GM21447 (cell line): ENCODE results near the gene RALGPS1.

Source experiments
- ATAC-seq: cut with Tn5 transposase; IDR thresholded peaks from one replicate; pipeline ENCODE4 v1.9.1; 2021; ENCODE audit not compliant: unreplicated experiment

RALGPS1 gene

DNA sequence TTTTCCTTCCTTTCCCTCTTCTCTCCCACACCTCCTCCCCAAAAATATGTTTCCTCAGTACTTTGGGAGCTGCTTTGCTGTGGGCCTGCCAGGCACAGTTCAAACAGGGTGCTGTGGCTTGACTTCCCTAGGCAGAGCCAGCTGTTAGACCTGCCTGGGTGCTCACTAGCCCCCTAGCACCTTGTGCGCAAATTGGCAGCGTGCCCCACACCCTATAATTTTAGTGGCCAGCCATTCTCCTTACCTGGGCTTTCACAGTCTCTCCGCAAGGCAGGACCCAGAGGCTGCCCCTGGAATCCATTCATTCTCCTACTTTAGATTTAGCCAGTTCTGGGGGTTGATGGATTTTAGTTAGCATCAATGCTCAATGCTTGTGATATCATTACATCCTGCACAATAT, 135.6 kb downstream of the RALGPS1 start:
- no peak for ATAC-seq

DNA sequence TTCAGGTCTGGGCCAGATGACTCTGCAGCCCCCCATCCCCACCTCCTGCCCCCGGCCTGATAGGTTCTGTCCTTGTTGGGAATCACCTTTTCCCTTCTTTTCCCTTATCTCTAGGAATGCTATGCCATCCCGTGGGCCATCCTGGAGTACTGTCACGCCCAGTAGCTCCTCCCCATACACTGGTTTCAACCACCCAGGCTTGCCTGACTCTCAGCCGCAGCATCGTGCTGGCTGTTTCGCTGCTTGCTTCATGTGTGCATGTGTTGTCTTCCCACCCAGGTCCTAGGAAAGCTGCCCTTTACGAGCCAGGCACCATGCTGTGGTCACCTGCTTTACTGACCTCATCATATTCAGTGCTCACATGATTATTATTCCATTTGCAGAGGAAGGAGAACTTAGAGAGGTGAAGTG, 136.0 kb downstream of the RALGPS1 start:
- no peak for ATAC-seq

DNA sequence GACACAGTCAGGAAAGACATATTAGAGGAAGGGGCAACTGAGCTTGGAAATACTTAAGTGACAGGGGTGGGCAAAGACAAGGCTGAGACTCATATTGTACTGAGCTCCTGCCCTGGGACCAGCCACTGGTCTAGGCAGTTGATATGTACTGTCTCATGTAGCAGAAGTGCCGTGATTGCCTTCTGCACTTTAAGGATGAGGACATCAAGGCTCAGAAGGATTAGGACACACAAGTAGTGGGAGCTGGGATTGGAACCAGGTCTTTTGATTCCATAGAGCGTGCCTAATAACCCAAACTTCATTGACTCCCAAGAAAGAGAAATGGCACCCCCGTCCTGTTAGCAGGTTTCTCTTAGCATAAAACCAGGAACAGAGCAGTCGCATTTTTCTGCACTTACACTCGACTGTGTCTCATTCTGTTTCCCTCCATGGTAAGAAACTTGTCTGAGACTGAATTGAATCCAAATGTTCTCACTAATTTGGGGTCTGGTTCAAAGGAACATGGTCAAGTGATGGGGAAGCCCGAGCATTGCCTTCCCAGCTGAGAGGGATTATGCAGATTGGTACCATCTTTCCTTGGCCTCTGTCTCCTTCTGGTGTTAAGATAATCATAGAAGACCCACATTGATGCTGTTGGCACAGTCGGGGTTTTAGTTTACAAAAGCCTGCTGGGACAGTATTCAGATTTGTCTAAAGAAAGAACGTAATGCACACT, 137.5 kb downstream of the RALGPS1 start:
- no peak for ATAC-seq

DNA sequence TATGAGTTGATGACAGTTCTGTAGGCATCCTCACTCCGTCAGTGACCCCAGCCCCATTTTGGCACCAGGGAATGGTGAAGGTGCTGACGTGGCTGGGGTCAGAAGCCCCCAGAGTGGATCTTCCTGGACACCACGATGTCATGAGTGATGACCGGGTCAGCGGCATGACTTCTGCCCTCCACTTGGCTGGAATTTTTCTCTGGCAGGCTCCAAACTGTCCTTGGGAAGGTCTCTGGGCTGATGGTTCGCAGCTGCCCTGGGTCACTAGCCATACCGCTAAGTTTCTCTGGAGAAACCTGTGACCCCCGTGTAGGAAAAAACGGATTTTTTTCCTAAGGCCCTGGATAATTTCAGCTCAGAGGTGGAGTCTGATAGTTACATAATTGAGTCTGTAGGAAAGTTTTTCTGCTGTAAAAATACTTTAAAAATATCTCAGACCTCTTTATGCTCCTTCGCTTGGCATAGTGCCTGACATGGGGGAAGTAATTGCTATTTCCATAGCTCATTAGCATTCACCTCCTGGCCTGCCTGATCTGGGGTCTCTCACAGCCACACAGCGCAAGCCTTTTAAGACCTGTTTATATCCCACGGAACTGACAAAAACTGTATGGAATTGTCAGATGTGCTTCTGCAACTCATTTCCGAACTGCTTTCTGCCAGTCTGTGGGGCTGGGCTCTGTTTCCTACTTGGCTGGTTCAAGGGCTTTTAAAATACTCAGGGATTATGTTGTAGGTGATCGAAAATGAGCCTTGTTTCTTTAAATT, 138.7 kb downstream of the RALGPS1 start:
- no peak for ATAC-seq

DNA sequence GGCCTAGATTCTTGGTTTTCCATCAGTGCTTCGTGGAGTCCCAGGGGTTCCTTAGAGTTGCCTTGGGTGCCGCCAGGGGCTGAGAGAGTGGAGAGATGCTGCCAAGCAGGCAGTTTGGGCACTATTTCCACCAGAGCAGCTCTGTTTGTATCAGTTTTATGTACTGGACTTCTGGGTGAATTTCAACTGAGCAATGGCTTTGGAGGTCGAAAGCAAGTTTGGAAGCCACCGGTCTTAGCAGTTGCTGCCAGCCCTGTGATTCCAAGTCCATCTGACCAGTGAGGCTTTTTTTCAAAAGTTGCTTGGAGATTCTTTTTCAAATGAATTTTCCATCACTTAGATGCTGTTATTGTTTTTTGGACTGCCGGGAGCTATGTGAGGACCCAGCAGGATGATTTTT, 139.4 kb downstream of the RALGPS1 start:
- no peak for ATAC-seq

DNA sequence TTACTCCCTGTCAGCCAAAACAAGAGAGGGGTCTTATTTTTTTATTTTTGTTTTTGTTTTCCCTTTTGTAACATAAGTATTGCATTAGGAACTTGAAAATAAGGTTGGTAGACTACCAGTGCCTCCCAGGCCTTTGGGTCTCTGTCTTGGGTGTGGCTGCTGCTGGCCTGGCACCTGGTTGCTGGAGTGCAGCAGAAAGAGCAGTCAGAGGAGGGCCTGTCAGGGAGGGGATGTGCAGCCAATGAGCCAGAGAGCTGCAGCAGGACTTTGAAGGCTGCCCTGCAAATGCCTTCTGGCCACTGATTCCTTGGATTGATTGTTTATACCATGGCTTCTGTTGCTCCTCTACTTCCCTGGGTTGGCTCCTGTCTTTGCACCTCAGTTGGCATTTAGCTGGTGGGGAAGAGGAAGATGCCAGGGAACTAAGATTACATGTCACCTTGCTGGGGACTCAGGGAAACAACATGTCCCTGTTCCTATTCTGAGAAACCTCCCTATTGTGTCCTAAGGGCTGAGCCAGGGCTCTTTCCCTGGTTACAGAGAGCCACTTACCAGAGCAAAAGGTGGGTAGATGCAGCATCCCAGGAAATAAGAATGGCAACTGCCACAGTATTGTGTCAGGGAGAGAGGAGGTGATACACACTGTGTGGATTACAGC, 141.3 kb downstream of the RALGPS1 start:
- ATAC-seq = no peak

DNA sequence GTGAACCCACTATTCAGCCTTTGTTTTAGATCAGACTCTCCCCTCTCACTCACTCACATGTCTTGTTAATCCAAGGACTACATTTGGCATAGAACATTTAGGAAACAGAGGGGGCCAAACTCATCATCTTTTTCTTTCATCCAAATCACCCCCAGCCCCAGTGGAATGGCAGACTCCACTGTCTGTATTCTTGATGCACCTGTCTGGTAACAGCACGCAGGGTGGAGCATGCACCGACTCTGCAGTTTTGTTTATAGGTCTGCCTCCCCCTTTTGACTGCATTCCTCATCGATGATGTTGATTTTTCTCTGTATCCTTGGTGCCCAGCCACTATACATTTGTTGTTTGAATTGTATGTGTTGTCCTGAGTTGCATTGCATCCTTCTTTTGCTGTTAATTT, 141.9 kb downstream of the RALGPS1 start:
- no peak for ATAC-seq

DNA sequence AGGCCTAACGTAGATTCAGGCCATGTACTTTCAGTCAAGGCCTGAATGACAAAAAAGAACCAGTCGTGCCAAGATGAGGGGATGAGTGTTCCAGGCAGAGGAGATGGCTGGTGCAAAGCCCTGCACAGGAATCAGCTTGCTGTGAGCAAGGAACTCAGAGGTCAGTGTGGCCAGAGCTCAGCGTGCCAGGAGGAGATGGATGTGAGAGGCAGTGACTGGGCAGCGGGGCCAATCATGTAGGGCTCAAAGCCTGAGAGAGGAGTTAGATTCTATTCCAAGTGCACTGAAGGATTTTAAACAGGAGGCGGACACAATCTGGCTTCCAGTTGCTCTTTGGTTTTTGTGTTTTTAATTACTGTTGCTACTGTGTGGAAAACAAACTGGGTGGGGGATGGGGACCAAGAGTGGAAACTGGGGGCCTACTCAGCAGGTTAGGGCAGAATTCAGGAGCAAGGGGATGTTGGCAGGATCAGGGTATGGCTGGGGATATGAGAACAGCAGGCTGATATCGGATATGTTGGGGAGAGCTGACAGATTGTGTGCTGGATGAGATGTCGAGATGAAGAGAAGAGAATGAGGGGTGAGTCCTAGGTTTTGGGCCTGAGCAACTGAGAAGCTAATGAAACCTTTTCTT, 143.5 kb downstream of the RALGPS1 start:
- no peak for ATAC-seq

DNA sequence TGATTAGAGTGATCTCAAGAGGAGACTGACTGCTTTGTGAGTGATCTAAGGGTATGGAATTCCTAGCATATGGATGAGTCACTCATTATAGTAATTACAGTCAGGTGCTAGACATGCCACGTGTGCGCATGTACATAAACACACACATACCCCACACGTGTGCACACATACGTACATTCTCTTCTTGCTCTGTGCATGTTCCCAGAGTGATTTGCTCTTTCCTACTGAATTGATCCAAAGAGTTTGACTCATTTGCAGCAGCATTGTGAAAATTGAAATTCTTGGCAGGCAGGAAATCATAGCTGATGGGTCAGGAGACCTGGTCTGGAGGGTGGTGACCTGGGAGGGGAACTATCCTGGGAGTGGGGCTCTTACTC, 144.1 kb downstream of the RALGPS1 start:
- ATAC-seq = no peak

DNA sequence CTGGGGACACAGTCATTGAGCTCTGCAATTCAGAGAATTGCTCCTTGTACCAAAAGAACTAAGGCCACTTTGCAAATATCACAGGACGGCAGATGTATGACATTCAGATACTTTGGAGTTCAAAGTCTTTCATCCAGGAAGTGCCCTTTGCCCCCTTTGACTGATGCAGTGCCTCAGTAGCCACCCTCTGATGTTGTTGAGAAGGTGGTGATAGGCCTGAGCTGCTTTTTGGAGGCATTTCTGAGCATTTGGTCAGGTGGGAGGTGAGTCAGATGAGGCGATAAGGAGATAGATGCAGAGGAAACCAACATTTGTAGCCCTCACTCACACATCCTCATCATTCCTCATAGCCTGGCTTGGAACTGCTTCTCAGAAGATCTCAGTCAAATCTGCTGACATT, 144.4 kb downstream of the RALGPS1 start:
- no peak for ATAC-seq

DNA sequence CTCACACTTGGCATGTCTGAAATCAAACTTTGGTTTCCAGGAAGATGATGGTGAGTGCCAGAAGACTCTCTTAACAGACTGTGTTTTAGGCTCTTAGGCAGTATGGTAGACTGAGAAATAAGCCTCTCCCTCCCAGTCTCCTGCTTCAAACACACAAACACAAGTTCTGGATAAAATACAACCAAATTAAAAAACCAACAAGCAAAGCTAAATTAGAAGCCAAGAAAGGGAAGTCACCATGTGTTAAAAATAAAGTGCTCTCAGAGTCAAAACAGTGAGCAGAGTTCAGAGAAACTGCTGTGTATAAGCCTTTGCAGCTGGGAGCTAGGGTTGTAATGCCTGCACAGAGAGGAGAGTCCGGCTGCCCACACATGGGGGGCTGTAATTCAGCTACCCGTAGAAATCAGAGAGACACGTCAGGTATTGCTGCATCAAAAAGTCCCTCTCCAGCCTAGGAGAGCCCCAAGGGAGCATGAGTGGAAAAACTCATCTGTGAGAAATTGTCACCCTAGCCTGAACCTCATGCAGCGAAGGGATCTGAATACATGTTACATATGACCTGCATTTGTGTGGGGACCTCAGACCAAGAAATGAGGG, 145.3 kb downstream of the RALGPS1 start:
- ATAC-seq = no peak

DNA sequence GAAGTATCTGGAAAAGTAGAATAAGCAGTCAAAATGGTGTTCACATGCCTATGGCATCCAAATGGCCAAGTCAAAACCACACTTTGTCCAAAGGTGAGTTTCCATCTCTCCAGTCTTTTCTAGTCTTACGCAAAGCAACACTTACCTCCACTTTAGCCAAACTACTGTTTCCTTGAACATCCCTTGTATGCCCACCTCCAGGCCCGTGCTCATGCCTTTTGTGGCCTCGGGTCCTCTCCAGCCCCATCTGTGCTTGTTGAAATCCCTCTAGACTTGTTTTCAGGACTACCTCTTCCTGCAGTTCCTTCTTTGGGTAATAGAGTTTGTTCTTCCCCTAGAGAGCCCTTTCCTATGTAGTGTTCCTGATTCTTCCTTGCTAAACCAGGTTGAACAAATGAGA, 146.8 kb downstream of the RALGPS1 start:
- no peak for ATAC-seq

DNA sequence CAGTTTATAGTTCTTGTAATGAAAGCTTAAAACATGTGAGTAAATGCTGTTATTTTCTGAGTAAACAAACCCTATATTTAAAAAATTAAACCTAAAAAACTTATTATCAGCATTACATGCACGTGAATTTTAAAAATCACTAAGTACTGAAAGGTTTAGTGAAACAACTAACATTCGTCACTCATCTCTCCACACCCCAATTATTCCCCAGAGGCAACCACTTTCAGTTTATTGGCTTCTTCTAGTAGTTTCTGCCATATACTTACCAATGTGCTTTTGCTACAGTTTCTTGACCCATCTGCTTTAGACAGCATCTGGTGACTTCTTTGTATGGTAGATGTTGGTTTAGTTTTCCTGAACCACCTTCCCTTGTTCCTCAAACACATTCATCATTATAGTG, 149.8 kb downstream of the RALGPS1 start:
- ATAC-seq = no peak

DNA sequence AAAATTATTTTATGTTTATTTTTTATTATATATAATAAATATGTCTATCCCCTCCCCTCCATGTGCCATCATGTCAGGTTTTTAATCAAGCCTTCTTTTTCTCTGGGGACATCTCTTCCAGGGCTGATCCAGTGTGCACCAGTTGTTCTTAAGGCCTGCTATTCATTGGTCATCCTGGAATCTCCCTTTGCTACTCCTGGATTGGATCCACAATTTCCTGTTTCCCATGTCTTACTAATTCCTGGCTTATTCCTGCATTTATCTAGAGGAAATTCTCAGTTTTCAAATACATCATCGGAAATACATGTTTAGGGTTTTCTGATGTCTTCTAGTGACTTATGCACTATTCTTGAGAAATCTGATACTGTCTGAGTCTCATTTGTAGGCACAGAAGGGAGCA, 151.0 kb downstream of the RALGPS1 start:
- no peak for ATAC-seq

DNA sequence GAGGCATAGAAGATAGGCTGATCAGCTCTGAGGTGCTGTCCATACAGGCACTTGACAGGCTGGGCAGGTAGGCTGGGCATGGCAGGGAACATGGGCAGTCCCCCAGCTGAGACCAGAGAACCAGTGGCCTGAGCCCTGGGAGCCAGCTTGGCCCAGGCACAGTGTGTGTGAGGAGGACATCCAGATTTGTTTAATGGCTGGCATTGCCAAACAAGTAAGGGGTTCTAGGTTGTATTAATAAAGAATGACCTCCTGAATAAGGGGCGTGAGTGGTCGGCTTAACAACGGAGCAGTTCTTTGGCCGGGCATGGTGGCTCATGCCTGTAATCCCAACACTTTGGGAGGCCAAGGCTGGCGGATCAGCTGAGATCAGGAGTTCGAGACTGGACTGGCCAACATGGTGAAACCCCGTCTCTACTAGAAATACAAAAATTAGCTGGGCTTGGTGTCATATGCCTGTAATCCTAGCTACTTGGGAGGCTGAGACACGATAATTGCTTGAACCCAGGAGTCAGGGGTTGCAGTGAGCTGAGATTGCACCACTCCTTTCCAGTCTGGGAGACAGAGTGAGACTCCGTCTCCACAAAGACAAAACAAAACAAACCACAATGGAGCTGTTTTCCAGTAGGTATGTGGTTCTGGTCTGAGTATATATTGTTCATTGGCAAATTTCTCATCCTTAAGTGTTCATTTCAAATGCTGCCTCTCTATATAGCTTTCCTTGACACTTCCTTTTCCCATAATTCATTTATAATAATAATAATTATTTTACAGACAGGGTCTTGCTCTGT, 151.7 kb downstream of the RALGPS1 start:
- no peak for ATAC-seq

DNA sequence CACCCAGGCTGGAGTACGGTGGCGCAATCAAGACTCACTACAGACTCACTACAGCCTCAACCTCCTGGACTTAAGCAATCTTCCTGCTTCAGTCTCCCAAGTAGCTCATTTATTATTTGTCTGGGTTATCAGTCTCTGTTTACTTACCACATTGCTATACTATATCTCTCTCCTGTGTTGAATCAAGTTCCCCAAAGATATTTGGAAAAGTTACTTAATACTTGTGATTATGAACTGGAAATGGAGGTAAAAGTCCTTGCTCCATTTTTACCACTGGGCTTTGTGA, 152.2 kb downstream of the RALGPS1 start:
- no peak for ATAC-seq

DNA sequence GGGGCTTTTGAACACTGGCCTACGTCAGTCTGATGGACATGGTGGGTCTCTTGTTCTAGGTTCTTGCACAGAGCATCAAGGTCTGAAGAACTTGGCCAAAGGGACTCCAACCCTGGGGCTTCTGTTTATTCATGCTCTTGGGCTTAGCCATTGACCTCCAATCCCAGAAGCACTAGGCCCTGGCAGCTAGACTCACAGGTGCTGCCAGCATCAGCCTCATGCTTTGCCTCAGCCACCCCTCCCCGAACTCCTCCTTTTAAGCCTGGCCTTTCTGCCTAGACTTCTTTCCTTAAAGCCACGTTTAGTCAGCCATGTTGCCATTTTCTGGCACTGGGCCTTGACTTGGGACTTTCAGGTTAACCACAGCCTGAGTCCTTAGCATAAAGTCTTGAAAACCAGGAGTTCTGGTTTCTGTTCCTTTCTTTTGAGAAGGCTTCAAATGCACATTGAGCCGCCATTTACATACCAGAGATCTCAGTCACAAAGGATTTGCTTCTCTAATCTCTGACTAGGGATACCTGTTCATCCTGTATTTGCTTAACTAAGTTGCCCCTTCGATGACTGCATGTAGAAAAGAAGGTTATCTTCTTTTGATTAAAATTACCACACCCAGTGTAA, 153.1 kb downstream of the RALGPS1 start:
- no peak for ATAC-seq

DNA sequence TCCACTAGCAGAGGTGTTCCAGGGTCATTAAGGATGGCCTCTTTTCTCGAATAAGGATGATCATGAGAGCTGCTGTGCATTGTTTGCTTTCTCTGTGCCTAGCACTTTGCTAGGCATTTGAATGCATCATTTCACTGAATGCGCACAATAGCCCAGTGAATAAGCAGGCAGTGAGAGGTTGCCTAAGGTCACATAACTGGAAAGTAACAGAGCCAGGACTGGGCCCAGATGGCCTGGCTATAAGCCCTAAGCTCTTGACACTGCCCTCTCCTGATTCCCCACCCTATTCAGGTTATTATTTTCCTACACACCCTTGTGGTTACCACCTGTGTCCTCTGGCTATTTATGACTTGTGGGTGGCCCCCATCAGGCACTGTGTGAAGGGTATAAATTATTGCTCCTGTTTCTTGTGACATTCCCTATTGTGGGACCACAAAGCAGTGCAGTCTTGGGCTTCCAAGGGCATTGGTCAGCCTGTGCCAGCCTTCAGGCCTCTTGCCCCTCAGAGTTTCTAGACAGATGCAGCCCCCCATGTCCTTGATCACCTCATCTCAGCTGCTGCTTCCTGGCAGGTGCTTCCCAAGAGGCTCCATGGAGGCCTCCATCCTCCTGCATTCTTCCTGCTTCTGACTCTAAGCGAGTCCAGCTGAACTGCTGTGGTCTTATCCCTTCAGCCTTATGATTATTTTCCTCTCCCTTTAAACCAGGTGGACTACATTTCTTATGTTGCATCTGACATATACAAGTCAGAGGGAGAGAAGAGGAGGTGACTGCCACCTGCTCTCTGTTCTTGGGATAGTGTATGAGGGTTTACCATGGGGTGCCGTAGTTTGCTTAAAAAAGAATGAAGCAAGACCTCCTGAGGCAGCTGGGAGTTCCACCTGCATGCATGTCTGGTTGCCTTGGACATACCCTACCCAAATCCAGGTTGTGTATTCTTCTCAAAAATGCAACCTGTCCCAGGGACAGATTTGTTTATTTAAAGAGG, 160.3 kb downstream of the RALGPS1 start:
- ATAC-seq = no peak
